ENCODE data around the gene RTN4RL2.

Gene RTN4RL2

DNA sequence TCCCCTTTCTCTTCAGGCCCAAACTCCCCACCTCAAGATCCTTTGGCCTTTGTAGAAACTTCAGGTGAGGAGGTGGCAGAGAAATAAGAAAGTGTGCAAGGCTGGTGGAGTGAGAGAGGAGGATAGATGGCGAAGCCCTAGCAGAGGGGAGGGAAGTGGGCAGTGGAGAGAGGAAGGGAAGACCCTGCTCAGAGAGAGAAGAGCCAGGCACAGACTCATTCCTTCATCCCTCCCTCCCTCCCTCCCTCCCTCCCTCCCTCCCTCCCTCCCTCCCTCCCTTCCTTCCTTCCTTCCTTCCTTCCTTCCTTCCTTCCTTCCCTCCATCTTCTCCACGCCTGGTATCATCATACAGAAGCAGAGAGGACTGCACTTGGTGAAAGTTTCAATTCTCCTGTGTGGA lies 21.0 kb downstream of the RTN4RL2 start:
- DNase-seq (ENCODE audit: low read depth in 2 of 2), result no peak

DNA sequence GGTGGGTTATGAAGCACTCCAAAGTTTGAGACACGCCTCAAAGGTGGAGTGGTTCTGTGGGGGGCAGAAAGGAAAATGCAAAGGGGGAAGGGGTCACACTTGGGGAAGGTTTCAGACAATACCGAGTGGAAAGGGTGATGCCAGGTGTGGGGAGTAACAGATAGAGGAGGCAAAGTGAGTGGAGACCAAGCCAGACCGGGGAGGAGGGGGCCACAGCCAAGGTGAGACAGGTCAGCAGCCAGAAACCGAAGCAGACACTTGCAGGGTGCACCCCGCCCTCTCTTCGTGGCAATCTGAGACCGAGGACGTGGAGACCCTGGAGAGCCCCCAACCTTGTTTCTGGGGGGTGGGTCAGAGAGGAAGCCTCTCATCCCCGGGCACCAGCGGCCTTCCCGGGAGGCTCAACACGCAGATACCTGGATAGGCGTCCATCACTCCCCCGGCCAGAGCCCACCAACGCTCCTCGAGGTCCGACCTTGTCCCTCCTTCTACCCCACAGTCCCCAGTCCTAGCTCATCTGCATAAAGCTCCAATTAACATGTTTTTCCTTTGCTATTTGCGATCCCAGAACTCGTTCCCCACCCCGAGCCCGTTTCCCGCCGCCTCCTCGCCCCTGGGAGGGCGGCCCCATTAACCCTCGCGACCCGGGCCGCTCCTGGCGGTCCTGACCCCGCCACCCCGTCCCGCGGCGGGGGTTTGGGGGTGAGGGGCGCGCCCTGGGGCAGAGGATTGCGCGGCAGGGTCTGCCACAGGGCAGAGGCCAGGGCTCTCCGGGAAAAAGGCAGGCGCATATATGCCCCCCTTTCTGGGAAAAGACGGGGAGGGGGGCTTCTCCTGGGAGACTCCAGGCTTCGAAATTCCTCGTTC lies 21.8 kb downstream of the RTN4RL2 start:
- no peak for DNase-seq (ENCODE audit: low read depth in 2 of 2)

- DNase-seq (ENCODE audit: low read depth in 2 of 2), result peak in 1 of 2 donors; percentile 64
Measured at GRCh38 chr11:57482782-57483561, 22.6 kb downstream of the RTN4RL2 start.

GRCh38 chr11:57483562-57483918 lies 23.2 kb downstream of the RTN4RL2 start:
- DNase-seq (ENCODE audit: low read depth in 2 of 2), result no peak

GRCh38 chr11:57484141-57484710 lies 23.9 kb downstream of the RTN4RL2 start:
- no peak for DNase-seq (ENCODE audit: low read depth in 2 of 2)

DNA sequence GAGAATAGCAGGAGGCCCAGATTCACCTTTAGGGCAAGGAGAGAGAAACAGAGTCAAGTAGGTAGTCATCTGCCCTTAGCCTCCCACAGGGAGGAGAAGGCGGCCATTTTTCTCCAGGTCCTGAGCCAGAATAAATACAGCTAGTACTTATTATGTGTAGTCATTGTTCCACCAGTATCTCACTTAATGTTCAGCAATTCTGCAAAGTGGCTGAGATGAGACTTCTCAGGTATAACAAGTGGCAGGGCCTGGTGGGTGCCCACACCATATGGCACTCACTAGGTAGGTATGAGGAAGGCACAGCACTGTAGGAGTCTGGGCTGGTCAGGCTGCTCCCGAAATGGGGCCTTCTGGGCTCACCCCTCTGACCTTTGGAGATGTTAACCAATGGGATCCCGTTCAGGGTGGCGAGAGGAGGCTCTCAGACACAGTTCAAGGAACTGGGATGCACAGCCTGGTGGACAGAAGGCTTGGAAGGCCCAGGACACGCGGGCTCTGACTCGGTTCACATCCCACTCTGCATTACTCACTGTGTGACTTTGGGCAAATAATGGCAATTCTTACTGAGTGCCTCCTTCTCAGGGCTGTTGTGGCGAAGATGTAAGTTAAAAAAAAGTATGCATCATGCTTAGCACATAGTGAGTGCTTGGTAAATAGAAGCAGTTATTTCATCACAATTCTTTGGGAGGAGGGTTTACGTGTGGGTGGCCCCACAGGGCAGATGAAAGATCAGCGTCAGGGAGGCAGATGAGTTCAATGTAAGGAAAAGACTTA lies 25.1 kb downstream of the RTN4RL2 start:
- no peak for DNase-seq (ENCODE audit: low read depth in 2 of 2)

DNA sequence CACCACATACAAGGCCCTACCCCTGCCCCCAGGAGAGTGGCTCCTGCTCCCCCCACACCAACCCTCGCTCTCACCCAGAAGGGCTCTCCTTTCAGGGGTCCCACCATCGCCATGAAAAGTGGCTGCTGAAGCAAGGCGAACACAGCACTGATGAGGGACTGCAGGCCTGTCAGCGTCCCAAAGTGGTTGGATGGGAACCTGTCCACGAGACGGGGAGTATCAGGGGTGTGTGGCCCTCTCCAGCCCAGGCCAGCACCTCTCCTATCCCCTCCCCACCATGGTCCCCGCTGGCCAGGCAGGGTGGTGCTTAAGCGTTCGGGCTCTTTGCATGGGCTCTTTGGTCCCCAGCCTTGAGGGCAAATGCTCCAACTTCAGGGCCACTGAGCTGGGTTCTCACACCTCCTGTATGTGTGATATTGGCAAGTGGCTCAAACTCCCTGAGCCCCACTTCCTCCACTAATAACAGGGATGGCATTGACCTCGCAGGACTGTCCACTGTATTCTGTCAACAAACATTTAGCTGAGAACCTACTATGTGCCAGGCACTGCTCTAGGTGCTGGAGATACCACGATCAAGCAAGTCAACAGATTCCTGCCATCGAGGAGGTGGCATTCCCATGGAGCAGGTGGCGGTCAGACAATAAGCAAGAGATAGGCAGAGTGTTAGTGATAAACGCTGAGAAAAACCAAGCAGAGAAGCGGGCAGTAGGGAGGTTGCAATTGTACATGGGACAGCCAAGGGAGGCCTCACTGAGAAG lies 26.9 kb downstream of the RTN4RL2 start:
- no peak for DNase-seq (ENCODE audit: low read depth in 2 of 2)

DNA sequence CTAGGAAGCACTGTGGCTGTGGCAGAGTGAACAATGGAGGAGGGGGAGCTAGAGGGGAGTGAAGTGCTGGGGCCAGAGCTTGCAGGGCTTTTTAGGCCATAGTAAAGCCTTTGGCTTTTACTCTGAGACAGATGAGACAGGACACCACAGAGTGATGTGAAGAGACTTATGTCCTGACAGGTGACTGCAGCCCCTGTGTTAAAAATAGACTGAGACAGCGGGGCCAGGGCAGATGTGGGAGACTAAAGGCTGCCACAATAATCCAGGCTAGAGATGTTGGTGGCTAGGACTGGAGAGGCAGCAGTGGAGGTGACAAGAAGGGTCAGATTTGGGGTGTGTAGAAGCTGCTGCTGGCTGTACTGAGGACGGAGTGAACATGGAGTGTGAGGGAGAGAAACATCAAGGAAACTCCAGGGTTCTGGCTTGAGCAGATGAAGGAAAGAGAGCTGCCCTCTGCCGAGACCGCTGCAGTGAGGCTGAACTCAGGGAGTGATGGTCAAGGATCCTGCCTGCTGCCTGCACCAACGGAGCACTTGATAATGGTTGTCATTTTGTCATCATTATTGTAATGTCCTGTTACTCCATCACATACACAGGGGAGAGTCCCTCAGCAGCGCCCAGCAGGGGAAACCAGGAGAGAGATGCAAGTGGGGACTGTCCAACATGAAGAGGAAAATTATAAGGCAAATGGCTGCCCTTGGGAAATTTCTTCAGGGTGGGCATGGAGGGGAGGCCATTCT lies 27.8 kb downstream of the RTN4RL2 start:
- no peak for DNase-seq (ENCODE audit: low read depth in 2 of 2)

DNA sequence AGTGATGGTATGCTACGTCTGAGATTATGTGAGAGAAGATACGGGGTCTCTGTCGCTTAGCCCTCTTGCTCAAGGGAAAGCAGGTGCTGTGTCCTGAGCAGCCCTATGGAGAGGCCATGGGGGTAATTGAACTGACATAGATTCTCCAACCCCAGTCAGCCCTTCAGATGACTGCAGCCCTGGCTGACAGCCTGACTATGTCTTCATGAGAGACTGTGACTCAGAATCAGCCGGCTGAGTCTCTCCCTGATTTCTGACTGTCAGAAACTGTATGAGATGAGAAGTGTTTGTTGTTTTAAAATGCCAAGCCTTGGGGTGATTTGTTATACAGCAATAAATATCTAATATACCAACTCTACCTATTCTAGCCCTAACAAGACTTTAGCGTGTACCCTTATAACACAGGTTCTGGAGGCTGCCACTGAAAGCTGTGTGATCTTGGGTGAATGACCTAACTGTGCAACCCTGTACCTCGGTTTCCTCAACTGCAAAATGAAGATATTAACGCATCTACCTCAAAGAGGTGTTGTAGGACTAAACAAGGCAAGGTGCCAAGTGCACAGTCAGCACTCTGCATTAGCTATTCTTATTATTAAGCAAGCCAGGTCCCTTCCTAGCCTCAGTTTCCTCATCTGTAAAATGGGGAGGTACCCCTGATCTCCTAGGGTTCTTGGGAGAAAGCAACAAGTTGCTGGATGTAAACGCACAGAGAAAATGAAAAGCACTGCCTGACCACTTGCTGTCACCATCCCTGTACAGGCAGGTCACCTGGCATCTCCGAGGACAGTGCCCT lies 30.3 kb downstream of the RTN4RL2 start:
- DNase-seq (ENCODE audit: low read depth in 2 of 2), result no peak

GRCh38 chr11:57491371-57492061 lies 31.2 kb downstream of the RTN4RL2 start:
- DNase-seq (ENCODE audit: low read depth in 2 of 2), result no peak

DNA sequence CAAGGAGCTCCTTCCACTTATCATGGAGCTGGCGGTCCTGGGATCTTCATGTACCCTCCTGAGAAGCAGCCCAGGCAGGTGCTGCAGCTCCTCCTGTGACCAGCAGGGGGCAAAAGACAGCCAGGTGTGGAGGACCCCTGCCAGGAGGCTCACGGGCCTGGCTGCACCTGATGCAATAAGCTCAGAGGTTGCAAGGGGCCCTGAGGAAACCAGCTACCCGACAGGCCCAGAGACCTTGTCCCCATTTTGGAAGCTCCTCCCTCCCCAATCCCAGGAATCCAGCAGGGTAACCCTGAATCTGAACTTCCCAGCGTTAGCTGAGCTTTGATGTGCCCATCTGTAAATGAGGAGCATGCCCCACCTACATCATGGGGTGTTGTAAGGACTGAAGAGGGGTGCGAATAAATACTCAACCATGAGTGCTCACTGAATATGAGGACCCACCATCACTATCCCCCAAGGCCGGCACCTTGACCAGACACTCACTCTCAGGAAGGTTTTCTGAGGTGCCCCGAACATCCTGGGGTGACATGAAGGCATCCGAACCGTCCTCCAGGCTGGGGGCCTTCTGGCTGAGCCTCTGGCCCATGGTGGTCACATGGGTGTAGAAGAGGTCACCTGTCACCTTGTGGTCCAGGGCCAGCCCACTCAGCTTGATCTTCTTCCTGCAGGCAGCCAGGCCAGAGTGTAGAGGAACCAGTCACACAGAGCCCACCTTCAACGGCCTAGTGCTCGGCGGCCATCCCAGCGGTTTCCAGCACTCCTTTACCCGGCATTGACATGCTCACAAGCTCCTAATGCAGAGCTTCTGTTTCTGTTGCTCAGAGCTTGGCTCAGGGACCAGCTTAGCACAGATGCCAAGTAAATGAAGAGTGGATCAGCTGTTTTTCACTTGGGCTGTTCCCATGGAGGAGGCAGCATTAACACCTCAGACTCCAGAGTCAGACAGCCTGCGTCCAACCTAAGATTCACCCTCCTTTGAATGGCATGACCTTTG lies 33.5 kb downstream of the RTN4RL2 start:
- DNase-seq (ENCODE audit: low read depth in 2 of 2), result peak; percentile 56 to 67

GRCh38 chr11:57496109-57496820 lies 35.9 kb downstream of the RTN4RL2 start:
- DNase-seq (ENCODE audit: low read depth in 2 of 2), result no peak

- no peak for DNase-seq (ENCODE audit: low read depth in 2 of 2)
Measured at GRCh38 chr11:57497303-57498247, 37.2 kb downstream of the RTN4RL2 start.

- no peak for DNase-seq (ENCODE audit: low read depth in 2 of 2)
Measured at GRCh38 chr11:57498540-57498939, 38.2 kb downstream of the RTN4RL2 start.

- DNase-seq (ENCODE audit: low read depth in 2 of 2), result no peak
Measured at GRCh38 chr11:57499413-57499982, 39.2 kb downstream of the RTN4RL2 start.

All from stimulated activated CD4-positive, alpha-beta T cell treated with anti-CD3 and anti-CD28 coated beads, Interleukin-1b, Interleukin-23, amount 100 ng/mL, for 1 hour (primary cell).